ENCODE results near the gene NAT10. TPM values are rescaled to one million over a fixed set of nuclear protein-coding genes. Genes with fewer than 3 reads are reported as not detected.

NAT10 gene
- total RNA-seq, 4 donors from 2014 or later, result 25.2 to 37.0 (median 27.9) TPM

DNA sequence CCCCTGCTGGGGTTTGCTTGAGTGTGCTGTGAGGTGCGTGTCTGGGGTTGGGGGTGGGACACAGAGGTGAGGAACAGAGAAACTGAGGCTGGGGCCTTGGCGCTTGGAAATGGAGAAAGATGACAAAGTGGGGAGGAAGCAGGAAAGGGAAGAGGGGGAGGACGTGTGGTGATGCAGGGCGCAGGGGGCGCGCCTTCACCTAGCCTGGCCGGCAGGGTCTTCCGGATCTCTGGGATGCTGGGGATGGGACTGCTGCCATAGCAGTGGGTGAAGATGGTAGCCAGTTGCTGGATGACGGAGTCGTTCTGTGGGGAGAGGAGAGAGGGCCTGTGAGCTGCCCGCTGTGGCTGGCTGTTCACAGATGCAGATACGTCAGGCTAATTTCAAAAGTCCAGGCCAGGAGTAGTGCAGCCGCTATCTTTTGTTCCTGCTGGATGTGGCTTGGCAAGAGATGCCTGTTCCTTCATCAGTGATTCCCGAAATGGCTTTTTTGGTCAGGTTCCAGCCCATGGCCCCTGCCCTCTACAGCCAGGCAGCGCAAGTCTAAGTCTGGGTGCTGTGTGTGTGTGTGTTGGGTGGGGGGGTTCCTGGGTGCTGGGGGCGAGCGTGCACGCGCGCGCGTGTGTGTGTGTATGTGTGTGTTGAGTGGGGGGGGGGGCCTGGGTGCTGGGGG lies 54.8 kb downstream of the NAT10 start:
- H3K4me3 ChIP-seq (ENCODE audit: low read depth, poor library complexity, severe bottlenecking), result no peak overlapping the region
- no peak for DNase-seq (ENCODE audit: low spot score in 2 of 2)
- TF ChIP-seq, protein P1, sequence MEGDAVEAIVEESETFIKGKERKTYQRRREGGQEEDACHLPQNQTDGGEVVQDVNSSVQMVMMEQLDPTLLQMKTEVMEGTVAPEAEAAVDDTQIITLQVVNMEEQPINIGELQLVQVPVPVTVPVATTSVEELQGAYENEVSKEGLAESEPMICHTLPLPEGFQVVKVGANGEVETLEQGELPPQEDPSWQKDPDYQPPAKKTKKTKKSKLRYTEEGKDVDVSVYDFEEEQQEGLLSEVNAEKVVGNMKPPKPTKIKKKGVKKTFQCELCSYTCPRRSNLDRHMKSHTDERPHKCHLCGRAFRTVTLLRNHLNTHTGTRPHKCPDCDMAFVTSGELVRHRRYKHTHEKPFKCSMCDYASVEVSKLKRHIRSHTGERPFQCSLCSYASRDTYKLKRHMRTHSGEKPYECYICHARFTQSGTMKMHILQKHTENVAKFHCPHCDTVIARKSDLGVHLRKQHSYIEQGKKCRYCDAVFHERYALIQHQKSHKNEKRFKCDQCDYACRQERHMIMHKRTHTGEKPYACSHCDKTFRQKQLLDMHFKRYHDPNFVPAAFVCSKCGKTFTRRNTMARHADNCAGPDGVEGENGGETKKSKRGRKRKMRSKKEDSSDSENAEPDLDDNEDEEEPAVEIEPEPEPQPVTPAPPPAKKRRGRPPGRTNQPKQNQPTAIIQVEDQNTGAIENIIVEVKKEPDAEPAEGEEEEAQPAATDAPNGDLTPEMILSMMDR (IDR thresholded peaks at IDR 0.05), result no peak
- TF ChIP-seq POLR2A (IDR thresholded peaks at IDR 0.05), result no peak
- 83 to 85% methylated on average over 17 to 21 of the region's 22 CpGs for WGBS, 2 donors
- intact Hi-C loops (cut with DNase I; ENCODE audit: low total_unique reads), result no loop called here

DNA sequence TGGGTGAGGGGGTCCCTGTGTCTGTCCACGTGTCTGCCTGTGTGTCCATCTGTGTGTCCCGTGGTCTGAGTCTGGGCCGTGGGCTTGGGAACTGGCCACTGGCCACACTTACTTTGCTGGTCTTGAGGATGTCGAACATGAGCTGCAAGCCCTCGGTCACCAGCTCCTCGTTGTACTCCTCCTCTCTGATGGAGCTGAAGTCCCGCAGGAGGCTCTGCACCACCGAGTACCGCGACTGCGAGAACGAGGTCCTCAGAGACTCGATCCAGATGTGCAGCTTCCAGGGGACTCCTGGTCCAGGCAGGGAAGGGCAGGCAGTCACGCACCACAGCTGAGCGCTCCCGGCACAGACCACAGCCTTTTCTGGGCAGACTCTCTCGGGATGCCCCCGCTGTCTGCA lies 55.4 kb downstream of the NAT10 start:
- DNase-seq (ENCODE audit: low spot score in 2 of 2), result peak in 1 of 2 donors; percentile 85
- TF ChIP-seq, protein P1 (IDR thresholded peaks at IDR 0.05), result no peak
- TF ChIP-seq POLR2A (IDR thresholded peaks at IDR 0.05), result no peak
- no peak overlapping the region for H3K4me3 ChIP-seq (ENCODE audit: low read depth, poor library complexity, severe bottlenecking)
- intact Hi-C loops (cut with DNase I; ENCODE audit: low total_unique reads), result no loop called here
- WGBS, 2 donors, result 90 to 100% methylated on average over 3 to 18 of the region's 18 CpGs

DNA sequence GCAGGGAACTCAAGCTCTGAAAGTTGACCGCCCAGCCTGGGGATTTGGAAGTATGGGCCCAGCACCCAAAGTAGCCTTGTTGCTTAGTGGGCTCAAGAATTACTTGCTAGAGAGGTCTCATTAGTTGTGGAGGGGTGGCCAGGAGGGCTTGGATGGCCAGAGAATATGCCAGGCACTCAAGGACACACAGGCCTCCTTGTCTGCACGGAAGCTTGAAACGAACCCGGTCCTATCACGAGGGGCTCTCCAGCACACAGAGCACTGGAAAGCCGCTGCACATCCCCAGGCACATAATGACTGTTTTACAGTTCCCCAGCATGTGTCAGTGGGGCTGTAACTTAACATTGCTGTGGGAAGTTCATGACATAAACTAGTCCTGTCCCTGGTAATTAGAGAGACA lies 55.9 kb downstream of the NAT10 start:
- WGBS, 2 donors, result 84 to 93% methylated on average over 6 of the region's 6 CpGs
- no peak overlapping the region for H3K4me3 ChIP-seq (ENCODE audit: low read depth, poor library complexity, severe bottlenecking)
- TF ChIP-seq, protein P1 (IDR thresholded peaks at IDR 0.05), result no peak
- TF ChIP-seq POLR2A (IDR thresholded peaks at IDR 0.05), result no peak
- intact Hi-C loops (cut with DNase I; ENCODE audit: low total_unique reads), result no loop called here
- no peak for DNase-seq (ENCODE audit: low spot score in 2 of 2)

DNA sequence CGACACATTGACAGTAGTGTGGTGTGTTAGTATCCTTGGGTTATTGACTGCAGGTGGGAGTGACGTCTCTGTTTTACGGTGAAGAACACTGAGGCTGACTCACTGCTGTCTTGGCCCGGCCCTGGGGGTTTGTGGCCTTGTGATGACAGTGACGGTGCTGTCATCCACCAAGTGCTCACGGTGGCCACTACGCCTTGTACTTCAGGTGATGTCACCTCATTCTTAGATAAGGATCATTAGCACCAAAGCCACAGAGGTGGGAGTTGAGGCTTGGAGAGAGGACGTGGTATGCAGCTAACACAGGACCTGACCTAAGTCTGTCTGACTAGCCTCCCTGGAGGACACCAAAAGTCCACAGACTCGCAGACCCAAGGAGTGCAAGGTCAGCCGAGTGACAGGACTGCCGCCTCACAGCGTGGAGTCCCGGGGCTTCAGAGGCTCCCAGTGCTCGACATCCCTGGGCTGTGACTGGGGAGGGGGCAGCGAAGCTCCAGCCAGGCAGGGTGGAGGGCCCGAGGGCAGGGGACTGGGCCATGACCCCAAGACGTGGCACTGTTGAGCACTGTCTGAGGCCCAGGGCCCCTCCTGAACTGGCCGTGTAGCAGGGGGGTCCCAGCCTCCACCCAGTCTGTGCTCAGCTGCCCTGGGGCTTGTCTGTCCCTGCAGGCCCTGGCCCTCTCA lies 56.5 kb downstream of the NAT10 start:
- TF ChIP-seq, protein P1 (IDR thresholded peaks at IDR 0.05), result no peak
- TF ChIP-seq POLR2A (IDR thresholded peaks at IDR 0.05), result no peak
- H3K4me3 ChIP-seq (ENCODE audit: low read depth, poor library complexity, severe bottlenecking), result no peak overlapping the region
- peak in 1 of 2 donors; percentile 81 for DNase-seq (ENCODE audit: low spot score in 2 of 2)
- 71 to 85% methylated on average over 8 to 17 of the region's 18 CpGs for WGBS, 2 donors
- intact Hi-C loops (cut with DNase I; ENCODE audit: low total_unique reads), result no loop called here

DNA sequence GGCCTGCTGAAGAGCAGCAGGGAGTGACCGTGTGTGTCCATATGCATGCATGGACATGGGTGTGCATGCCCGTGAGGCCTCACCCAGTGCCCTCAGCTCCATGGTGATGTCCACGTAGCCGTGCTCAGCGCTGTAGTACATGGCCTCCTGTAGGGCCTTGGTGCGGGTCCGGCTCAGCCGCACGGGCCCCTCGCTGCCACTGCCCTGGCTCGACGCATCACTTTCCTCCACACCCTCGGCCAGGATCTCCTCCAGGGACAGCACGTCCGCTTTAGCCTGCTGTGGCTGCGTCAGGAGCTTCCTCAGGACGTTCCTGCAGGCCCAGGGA lies 57.0 kb downstream of the NAT10 start:
- intact Hi-C loops (cut with DNase I; ENCODE audit: low total_unique reads), result no loop called here
- DNase-seq (ENCODE audit: low spot score in 2 of 2), result no peak
- TF ChIP-seq POLR2A (IDR thresholded peaks at IDR 0.05), result no peak
- TF ChIP-seq, protein P1 (IDR thresholded peaks at IDR 0.05), result no peak
- no peak overlapping the region for H3K4me3 ChIP-seq (ENCODE audit: low read depth, poor library complexity, severe bottlenecking)
- 85 to 88% methylated on average over 15 to 17 of the region's 17 CpGs for WGBS, 2 donors
